Brain microvascular endothelial cell (primary cell): ENCODE results near the gene LRRC55.

Experiments used
- DNase-seq: peaks from one replicate; pipeline ENCODE4 v3.0.0-alpha.2; 2020
- H3K27ac ChIP-seq: fragments of 250-450 bp; sonication (Bioruptor Pico); 2 replicates; pipeline ENCODE4 v1.5.1; 2020; ENCODE audit warnings: mild to moderate bottlenecking, moderate library complexity
- H3K27me3 ChIP-seq: fragments of 250-450 bp; sonication (Bioruptor Pico); replicated peaks from 2 replicates; pipeline ENCODE4 v1.5.1; 2020; ENCODE audit warnings: mild to moderate bottlenecking
- H3K36me3 ChIP-seq: fragments of 250-450 bp; sonication (Bioruptor Pico); replicated peaks from 2 replicates; pipeline ENCODE4 v1.5.1; 2020; ENCODE audit warnings: mild to moderate bottlenecking
- H3K4me3 ChIP-seq: 2 replicates; pipeline ENCODE4 v1.5.1; 2011; ENCODE audit warnings: low read depth, mild to moderate bottlenecking, control low read depth, low read length, moderate library complexity
- CTCF ChIP-seq: IDR thresholded peaks from 2 replicates; pipeline ENCODE4 v1.5.1; 2011; ENCODE audit warnings: low read depth, mild to moderate bottlenecking, moderate library complexity, low read length, control low read depth, inconsistent platforms; ENCODE audit errors: missing control alignments
- in situ Hi-C: cut with HindIII; loops from 2 replicates; pipeline ENCODE4 v1.10.0; 2017; ENCODE audit warnings: low sequenced_read_pairs, low pct_ligation_motif_present

LRRC55 gene

GRCh38 chr11:57219021-57219627 is 37.4 kb downstream of the LRRC55 start:
- no peaks in the 10 kb centered on the region for H3K27me3 ChIP-seq
- in situ Hi-C loops, result no loop called here
- H3K4me3 ChIP-seq, result no peak overlapping the region
- no peak for DNase-seq
- H3K27ac ChIP-seq, result no peak overlapping the region
- H3K36me3 ChIP-seq, result no peaks in the 10 kb centered on the region
- no peak for TF ChIP-seq CTCF

GRCh38 chr11:57222239-57222638 is 40.5 kb downstream of the LRRC55 start:
- DNase-seq, result no peak
- no peak overlapping the region for H3K27ac ChIP-seq
- no peak for TF ChIP-seq CTCF
- H3K27me3 ChIP-seq, result no peaks in the 10 kb centered on the region
- no peaks in the 10 kb centered on the region for H3K36me3 ChIP-seq
- in situ Hi-C loops, result no loop called here
- no peak overlapping the region for H3K4me3 ChIP-seq

GRCh38 chr11:57223601-57224000 is 41.8 kb downstream of the LRRC55 start:
- Histone ChIP-seq H3K27me3 (no peaks in the 10 kb centered on the region), H3K36me3 (no peaks in the 10 kb centered on the region), H3K4me3 (no peak overlapping the region), H3K27ac (no peak overlapping the region)
- in situ Hi-C loops, result no loop called here
- TF ChIP-seq CTCF, result no peak
- DNase-seq, result no peak

GRCh38 chr11:57224128-57224527 is 42.4 kb downstream of the LRRC55 start:
- no peak overlapping the region for H3K27ac ChIP-seq
- in situ Hi-C loops, result no loop called here
- H3K27me3 ChIP-seq, result no peaks in the 10 kb centered on the region
- TF ChIP-seq CTCF, result no peak
- no peak for DNase-seq
- H3K36me3 ChIP-seq, result no peaks in the 10 kb centered on the region
- H3K4me3 ChIP-seq, result no peak overlapping the region

- DNase-seq, result peak; percentile 16
- in situ Hi-C loops, result no loop called here
Observed at GRCh38 chr11:57224537-57224936, 42.8 kb downstream of the LRRC55 start.

More at GRCh38 chr11:57224537-57224936, 42.8 kb downstream of the LRRC55 start:
- no peak for TF ChIP-seq CTCF
- no peak overlapping the region for H3K4me3 ChIP-seq
- no peaks in the 10 kb centered on the region for H3K36me3 ChIP-seq
- no peak overlapping the region for H3K27ac ChIP-seq
- H3K27me3 ChIP-seq, result no peaks in the 10 kb centered on the region
